Activated CD4-positive, alpha-beta T cell treated with anti-CD3 and anti-CD28 coated beads, Interleukin-2, Interleukin-6, amounts not matched to agents 100 ng/mL and 50 ng/mL, durations not matched to agents 16 hours and 8 hours (primary cell): ENCODE results near the gene RIIAD1.
"Not testable (repeated sequence)": the region's sequence is repeated elsewhere in the genome, so short reads cannot be mapped to it uniquely, and the experiment has no call there.

ENCODE experiments used
- DNase-seq: peaks from one replicate; pipeline ENCODE4 v3.0.0-alpha.2; 2020

The RIIAD1 gene

GRCh38 chr1:151711044-151711800 is 10.1 kb upstream of the RIIAD1 start:
- no peak for DNase-seq

- DNase-seq, result no peak
These were observed 9.4 kb upstream of the RIIAD1 start for GRCh38 chr1:151711951-151712350.

- DNase-seq, result no peak
These were observed 8.3 kb upstream of the RIIAD1 start for GRCh38 chr1:151713044-151713443.

- no peak for DNase-seq
These were observed 7.4 kb upstream of the RIIAD1 start for GRCh38 chr1:151713874-151714273.

GRCh38 chr1:151714820-151715725 is 6.2 kb upstream of the RIIAD1 start:
- no peak for DNase-seq

GRCh38 chr1:151715726-151716404 is 5.5 kb upstream of the RIIAD1 start:
- no peak for DNase-seq

DNA sequence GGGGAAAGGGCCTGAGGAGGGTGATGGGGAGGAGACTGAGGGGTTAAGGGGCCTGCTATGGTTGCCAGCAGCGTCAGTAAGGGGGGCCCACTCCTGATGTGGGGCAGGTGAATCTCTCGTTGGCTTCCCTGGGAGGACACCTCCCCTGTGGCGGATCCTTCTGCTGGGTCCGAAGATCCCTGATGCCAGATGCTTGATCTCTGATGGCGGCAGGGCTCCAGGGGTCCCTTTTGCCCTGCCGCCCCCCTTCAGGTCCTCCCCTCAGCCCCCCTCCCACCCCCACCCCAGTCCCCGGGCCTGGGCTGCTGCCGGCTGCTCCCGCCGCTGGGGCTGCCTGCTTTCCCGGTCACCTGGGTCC is 4.9 kb upstream of the RIIAD1 start:
- no peak for DNase-seq

GRCh38 chr1:151716771-151717631 is 4.3 kb upstream of the RIIAD1 start, which contains the start of gene CELF3:
Gene CELF3, minus strand, starts transcription at chr1:151716803. Its CDS starts 783 bp downstream, at chr1:151716020.
- DNase-seq, result peak; percentile 13

GRCh38 chr1:151718011-151718431 is 3.3 kb upstream of the RIIAD1 start:
- DNase-seq, result no peak

DNA sequence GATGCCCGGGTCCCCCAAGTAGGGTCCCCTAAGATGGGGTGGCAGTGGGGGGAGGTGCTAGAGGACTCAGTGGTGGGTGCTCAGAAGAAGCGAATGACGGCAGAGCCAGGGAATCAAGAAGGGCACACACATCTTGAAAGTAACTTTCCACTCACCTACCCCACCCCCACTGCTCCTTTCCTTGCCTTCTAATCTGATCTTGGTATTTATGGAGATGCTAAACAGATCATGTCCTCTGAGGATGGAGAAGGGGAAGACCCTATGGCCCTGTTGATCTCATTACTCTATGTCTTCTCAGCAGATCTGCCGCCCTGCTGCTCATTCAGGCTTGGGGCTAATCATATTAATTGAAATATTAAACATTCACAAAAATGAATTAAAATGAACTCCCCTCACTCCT is 2.7 kb upstream of the RIIAD1 start:
- DNase-seq, result no peak

DNA sequence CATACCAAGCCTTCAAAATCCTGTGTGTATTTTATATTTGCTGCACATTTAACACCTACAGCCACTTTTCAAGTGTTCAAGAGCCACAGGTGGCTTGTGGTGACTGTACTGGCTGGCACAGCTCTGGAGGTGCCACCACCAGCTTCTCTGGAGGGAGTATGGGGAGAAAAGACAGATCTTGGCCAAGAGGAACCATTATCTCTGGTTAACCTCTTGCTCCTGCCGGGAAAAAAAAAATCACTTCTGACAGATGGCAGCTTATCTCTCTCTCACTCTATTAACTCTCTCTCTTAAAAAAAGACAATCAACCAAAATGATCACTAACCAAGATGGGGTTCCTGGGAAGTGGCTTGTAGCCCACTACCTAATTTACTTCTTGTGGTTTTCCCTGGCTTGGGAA is 1.2 kb upstream of the RIIAD1 start:
- DNase-seq, result no peak

GRCh38 chr1:151720554-151720953 is 768 bp upstream of the RIIAD1 start:
- no peak for DNase-seq

DNA sequence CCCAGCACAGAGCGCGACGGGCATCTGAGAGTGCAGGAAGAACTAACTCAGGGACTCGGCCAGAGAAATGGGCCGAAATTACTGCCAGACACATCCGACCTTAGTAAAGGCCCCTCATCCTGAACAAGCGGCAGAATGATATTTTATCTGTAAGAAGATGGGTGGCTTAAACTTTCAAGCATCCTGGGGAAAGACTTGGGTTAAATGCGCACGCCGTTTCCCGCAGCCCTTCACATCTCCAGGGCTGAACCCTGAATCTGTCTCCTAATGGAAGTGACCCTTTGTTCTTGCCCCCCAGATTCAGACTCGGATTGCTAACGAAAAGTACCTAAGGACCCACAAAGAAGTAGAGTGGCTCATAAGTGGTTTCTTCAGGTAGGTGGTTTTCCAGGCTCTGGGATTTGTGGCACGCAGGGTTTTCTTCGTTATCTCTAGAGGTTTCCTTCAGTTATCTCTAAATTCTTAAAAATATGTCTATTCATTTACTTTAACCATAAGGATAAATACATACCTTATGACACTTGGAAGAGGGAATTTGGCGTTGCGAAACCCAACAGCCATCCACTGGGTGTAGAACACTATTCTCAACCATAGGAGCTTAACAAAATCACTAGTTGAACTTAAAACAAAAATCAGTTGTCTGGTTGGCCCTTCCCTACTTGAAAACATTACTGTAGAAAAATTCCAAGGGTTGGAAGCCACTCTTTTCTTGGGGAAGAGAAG is 627 bp downstream of the RIIAD1 start:
- DNase-seq, result no peak

GRCh38 chr1:151723726-151724370 is 2.5 kb downstream of the RIIAD1 start:
- no peak for DNase-seq

DNA sequence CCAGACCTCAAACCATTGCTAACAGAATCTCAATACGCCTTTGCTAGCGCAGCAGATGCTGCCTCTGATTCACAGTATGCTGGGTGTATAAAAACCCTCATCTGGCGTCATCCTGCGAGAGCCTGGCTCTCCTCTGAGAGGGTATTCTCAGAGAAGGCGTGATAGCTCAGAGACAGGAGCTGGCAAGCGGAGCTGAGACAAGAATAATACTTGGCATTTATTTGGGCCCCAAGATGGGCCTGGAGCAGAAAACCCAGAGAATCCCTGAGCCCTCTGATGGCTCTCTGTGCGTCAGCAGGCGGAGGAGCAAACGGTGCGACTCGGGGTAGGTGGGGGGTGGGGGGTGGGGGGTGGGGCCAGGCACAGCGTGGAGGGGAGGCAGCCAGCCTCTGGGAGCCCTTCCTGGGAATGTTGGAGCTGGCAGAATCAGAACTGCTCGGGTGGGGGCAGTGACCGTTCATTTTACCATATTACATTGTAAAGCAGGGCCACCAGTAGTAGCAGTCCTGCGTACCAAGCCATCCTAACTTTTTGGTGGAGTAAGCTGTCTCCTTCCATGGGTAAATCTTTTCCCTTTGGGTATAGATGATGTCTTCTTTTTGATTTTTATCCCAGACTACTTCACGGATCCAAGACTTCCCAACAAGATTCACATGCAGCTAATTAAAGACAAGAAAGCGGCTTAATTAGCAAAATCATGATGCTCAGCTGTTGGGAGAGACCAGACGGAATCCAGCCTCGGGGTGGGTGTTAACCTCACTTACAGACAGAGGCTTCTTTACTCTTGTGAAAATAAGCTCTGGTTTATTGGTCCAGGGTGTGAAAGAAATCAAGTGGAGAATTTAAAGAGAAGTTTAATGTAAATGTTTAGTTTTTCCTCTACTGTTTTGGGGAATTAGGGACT is 7.1 kb downstream of the RIIAD1 start:
- no peak for DNase-seq

GRCh38 chr1:151729157-151729965 is 8.0 kb downstream of the RIIAD1 start:
- no peak for DNase-seq

DNA sequence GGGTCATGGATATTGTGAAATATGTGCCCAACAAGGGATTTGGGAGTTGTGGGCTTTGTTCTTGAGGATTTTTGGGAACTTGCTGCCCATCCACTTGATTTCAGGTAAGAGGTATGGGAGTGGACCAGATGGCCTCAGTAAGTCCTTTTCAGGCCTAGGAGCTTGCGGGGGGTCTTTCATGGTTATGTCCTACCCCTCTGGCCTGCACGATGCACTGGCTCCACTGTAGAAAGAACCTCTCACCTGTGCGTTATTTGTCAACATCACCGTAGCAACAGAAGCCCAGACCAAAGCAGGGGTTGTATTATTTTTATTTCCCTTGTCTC is 8.6 kb downstream of the RIIAD1 start:
- DNase-seq, result no peak

DNA sequence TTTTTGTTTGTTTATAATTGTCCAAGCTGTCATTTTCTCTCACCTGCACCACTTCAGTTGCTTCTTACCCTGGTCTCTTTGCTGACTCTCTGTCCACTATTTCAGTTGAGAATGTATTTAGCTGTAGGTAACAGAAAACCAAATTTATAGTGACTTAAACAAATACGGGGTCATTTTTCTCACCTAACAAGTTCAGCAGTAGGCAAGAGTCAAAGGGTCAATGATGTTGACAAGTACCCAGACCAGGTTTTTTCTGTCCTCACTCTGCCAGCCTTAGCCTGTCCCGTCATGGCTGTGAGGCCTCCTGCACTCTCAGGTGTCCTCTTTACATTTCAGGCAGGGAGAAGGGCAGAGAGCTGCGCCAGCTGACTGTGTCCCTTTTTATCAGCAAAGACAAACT is 11.8 kb downstream of the RIIAD1 start:
- no peak for DNase-seq

- DNase-seq, result not testable (repeated sequence)
These were observed 12.7 kb downstream of the RIIAD1 start for GRCh38 chr1:151733995-151734394.
